GM12878 (cell line): Measurements from ENCODE around the gene CLASP1. TPM values are rescaled to one million over a fixed set of nuclear protein-coding genes. Genes with fewer than 3 reads are reported as not detected.

Experiments used
- ATAC-seq: fragments of 200-7000 bp; cut with Tn5 transposase; 3 replicates; pipeline ENCODE4 v1.9.1; 2020; ENCODE audit warnings: mild to moderate bottlenecking, moderate library complexity
- BruUV-seq: library from RNA; stranded (reverse); fragments of 400-500 nt; replicated peaks from 2 replicates; lab custom pipeline; 2021; lab: Mats Ljungman, UMichigan
- CTCF ChIA-PET: fragments of 300-600 bp; sonication (Branson Sonifier 250); formaldehyde crosslinking; extraction: SDS; loops from one replicate; lab custom pipeline; 2021; ENCODE audit warnings: inconsistent platforms; lab: Yijun Ruan, JAX
- POLR2A ChIA-PET: fragments of 350-600 bp; formaldehyde crosslinking; extraction: SDS; loops from one replicate; lab custom pipeline; 2021; ENCODE audit warnings: inconsistent platforms; lab: Charles Lee
- RAD21 ChIA-PET: fragments of 300-600 bp; sonication (Branson Sonifier 250); formaldehyde crosslinking; loops from one replicate; lab custom pipeline; 2023; ENCODE audit warnings: antibody characterized with exemption; ENCODE audit not compliant: unreplicated experiment; lab: Charles Lee
- SMC1A ChIA-PET: fragments of 300-600 bp; sonication (Branson Sonifier 250); formaldehyde crosslinking; loops from one replicate; lab custom pipeline; 2023; ENCODE audit not compliant: unreplicated experiment, uncharacterized antibody; lab: Charles Lee
- DNase-seq: peaks from one replicate; pipeline ENCODE4 v3.0.0-alpha.2; 2011; ENCODE audit warnings: low read depth, low spot score
- FAIRE-seq: peaks from 3 replicates; lab custom pipeline; 2011; peaks lifted over from hg19 to GRCh38; lab: Jason Lieb, UNC
- H2AFZ ChIP-seq: 2 replicates; pipeline ENCODE4 v1.6.0; 2011; ENCODE audit warnings: low read depth, low read length, control low read depth; ENCODE audit not compliant: control insufficient read depth
- H3K27ac ChIP-seq: 2 replicates; pipeline ENCODE4 v1.5.1; 2011; ENCODE audit warnings: control low read depth; ENCODE audit not compliant: control insufficient read depth, insufficient read depth
- H3K27me3 ChIP-seq, 2 experiments: replicated peaks in 1 of 2; 2 replicates each; pipeline versions ENCODE4 v1.6.0 to v1.6.1; 2011; ENCODE audit warnings: low read length in 1 of 2; ENCODE audit not compliant: control insufficient read depth in 2 of 2, insufficient read depth in 2 of 2
- H3K36me3 ChIP-seq, 2 experiments: 2 replicates each; pipeline ENCODE4 v1.5.1; 2011; ENCODE audit warnings: low read length in 1 of 2; ENCODE audit not compliant: control insufficient read depth in 2 of 2, insufficient read depth in 2 of 2
- H3K4me1 ChIP-seq: 2 replicates; pipeline ENCODE4 v1.6.1; 2011; ENCODE audit warnings: mild to moderate bottlenecking, low read length, moderate library complexity, mixed read lengths; ENCODE audit not compliant: control insufficient read depth, insufficient read depth
- H3K4me2 ChIP-seq: 2 replicates; pipeline ENCODE4 v1.6.0; 2011; ENCODE audit warnings: control low read depth; ENCODE audit not compliant: control insufficient read depth, insufficient read depth
- H3K4me3 ChIP-seq: fragments of 200-600 bp; sonication (generic); 2 replicates; pipeline ENCODE4 v1.5.1; 2016
- H3K79me2 ChIP-seq: 2 replicates; pipeline ENCODE4 v1.6.0; 2011; ENCODE audit warnings: low read length; ENCODE audit not compliant: control insufficient read depth, insufficient read depth
- H3K9ac ChIP-seq: 2 replicates; pipeline ENCODE4 v1.8.0; 2011; ENCODE audit warnings: low read length, control low read depth, mixed read lengths; ENCODE audit not compliant: control insufficient read depth, insufficient read depth
- H3K9me3 ChIP-seq: replicated peaks from 3 replicates; pipeline ENCODE4 v1.5.1; 2011; ENCODE audit warnings: mild to moderate bottlenecking, low read length; ENCODE audit not compliant: control insufficient read depth, insufficient read depth
- H4K20me1 ChIP-seq: 2 replicates; pipeline ENCODE4 v1.6.0; 2011; ENCODE audit not compliant: control insufficient read depth, insufficient read depth
- BCL11A ChIP-seq: IDR thresholded peaks from 2 replicates; pipeline ENCODE4 v1.6.1; 2011; ENCODE audit warnings: low read depth, low read length
- CHD2 ChIP-seq: IDR thresholded peaks from 2 replicates; pipeline ENCODE4 v1.6.1; 2011; ENCODE audit warnings: low read depth, low read length, improper control_type of control experiment, borderline replicate concordance
- DPF2 ChIP-seq: fragments of 450-650 bp; IDR thresholded peaks from 2 replicates; pipeline ENCODE4 v1.6.1; 2017; ENCODE audit warnings: mild to moderate bottlenecking
- ESRRA ChIP-seq: IDR thresholded peaks from 2 replicates; pipeline ENCODE4 v1.6.1; 2012; ENCODE audit warnings: mild to moderate bottlenecking, low read length, improper control_type of control experiment
- GABPA ChIP-seq: IDR thresholded peaks from 2 replicates; pipeline ENCODE4 v1.6.1; 2014; ENCODE audit warnings: antibody characterized with exemption, low read depth, mild to moderate bottlenecking, inconsistent platforms
- IRF3 ChIP-seq: fragments of 450-650 bp; IDR thresholded peaks from 2 replicates; pipeline ENCODE4 v1.6.1; 2014; ENCODE audit warnings: mild to moderate bottlenecking
- MYB ChIP-seq: fragments of 150-350 bp; IDR thresholded peaks from 2 replicates; pipeline ENCODE4 v1.6.1; 2014; ENCODE audit warnings: mild to moderate bottlenecking, low read depth, low read length, borderline replicate concordance
- NBN ChIP-seq: fragments of 450-650 bp; IDR thresholded peaks from 2 replicates; pipeline ENCODE4 v1.6.1; 2016
- NFXL1 ChIP-seq: fragments of 450-650 bp; IDR thresholded peaks from 2 replicates; pipeline ENCODE4 v1.6.1; 2017; ENCODE audit warnings: antibody characterized with exemption, mild to moderate bottlenecking, borderline replicate concordance
- PBX3 ChIP-seq: IDR thresholded peaks from 2 replicates; pipeline ENCODE4 v1.6.1; 2011; ENCODE audit warnings: mild to moderate bottlenecking, low read depth, low read length, moderate library complexity; ENCODE audit not compliant: insufficient replicate concordance
- RAD21 ChIP-seq: IDR thresholded peaks from 2 replicates; pipeline ENCODE4 v1.6.1; 2011; ENCODE audit warnings: mild to moderate bottlenecking, low read depth, low read length, moderate library complexity; ENCODE audit not compliant: insufficient read depth
- RBBP5 ChIP-seq: fragments of 200-600 bp; sonication (generic); conservative IDR thresholded peaks from 2 replicates; pipeline ENCODE4 v1.6.1; 2016
- SIN3A ChIP-seq: IDR thresholded peaks from 2 replicates; pipeline ENCODE4 v1.6.1; 2012; ENCODE audit warnings: low read depth, low read length, improper control_type of control experiment
- SMC3 ChIP-seq: IDR thresholded peaks from 2 replicates; pipeline ENCODE4 v1.6.1; 2011; ENCODE audit warnings: low read length, improper control_type of control experiment, borderline replicate concordance
- STAT1 ChIP-seq: fragments of 450-650 bp; conservative IDR thresholded peaks from 2 replicates; pipeline ENCODE4 v1.6.1; 2014; ENCODE audit warnings: antibody characterized with exemption, mild to moderate bottlenecking
- STAT3 ChIP-seq: IDR thresholded peaks from 2 replicates; pipeline ENCODE4 v1.6.1; 2011; ENCODE audit warnings: low read depth, low read length, improper control_type of control experiment
- TCF12 ChIP-seq: IDR thresholded peaks from 2 replicates; pipeline ENCODE4 v1.6.1; 2011; ENCODE audit warnings: low read depth, mild to moderate bottlenecking, low read length
- TCF3 ChIP-seq: IDR thresholded peaks from 2 replicates; pipeline ENCODE4 v1.6.1; 2012; ENCODE audit warnings: low read depth, mild to moderate bottlenecking, low read length, borderline replicate concordance; ENCODE audit not compliant: insufficient read depth
- ZZZ3 ChIP-seq: IDR thresholded peaks from 2 replicates; pipeline ENCODE4 v1.6.1; 2011; ENCODE audit warnings: low read depth; ENCODE audit not compliant: control insufficient read depth, insufficient read length
- WGBS: methylation state at CpG from one replicate; pipeline ENCODE4 v1.1.6; 2016; ENCODE audit warnings: low lambda C conversion rate; ENCODE audit not compliant: insufficient replicate concordance, insufficient coverage; ENCODE audit errors: missing lambda C conversion rate; 5-methylcytosine and 5-hydroxymethylcytosine counted together
- in situ Hi-C: fragments of 300-500 bp; cut with MboI; formaldehyde crosslinking; loops from 9 replicates; pipeline ENCODE4 v1.14.3; 2018; ENCODE audit warnings: mixed read lengths
- intact Hi-C: fragments of 100-400 bp; cut with micrococcal nuclease; formaldehyde crosslinking; loops from one replicate; pipeline ENCODE4 v1.14.2; 2022; ENCODE audit not compliant: unreplicated experiment
- polyA plus RNA-seq, 11 experiments: library from polyadenylated mRNA; depleted of rRNA in 4 of 11; unstranded in 6 of 11; stranded (reverse) in 5 of 11; fragments of >200 nt; fragmentation: Nextera tagmentation in 4 of 11; fragmentation: Illumina TruSeq in 1 of 11; extraction: Ambion mirVana in 4 of 11; extraction: Trizol in 1 of 11; gene quantifications; 1 replicate in 1 of 11; 2 replicates in 10 of 11; pipeline versions ENCODE4 v1.2.1 to v1.2.3, GENCODE V29; 2011 to 2016; ENCODE audit warnings: inconsistent platforms in 2 of 11, missing spikeins in 2 of 11, low read depth in 1 of 11
- total RNA-seq, 4 experiments: library from RNA; depleted of rRNA in 3 of 4; stranded (reverse); fragments of >200 nt in 3 of 4; fragmentation: Illumina TruSeq in 1 of 4; extraction: Trizol in 1 of 4; gene quantifications; 2 replicates each; pipeline versions ENCODE4 v1.2.1 to v1.2.3, GENCODE V29; 2013 to 2021

CLASP1 gene
- total and polyA plus RNA-seq, 10 of the 15 experiments (the other 5 are each of a cell fraction or from before 2014, with no cell fraction given) = 1.4 to 62.4 (median 32.9) TPM

GRCh38 chr2:121483846-121484245 is 165.4 kb downstream of the CLASP1 start:
- no peak for DNase-seq
- intact Hi-C loops (no loop called here), in situ Hi-C loops (no loop called here)
- no peak overlapping the region for H3K4me3 ChIP-seq
- 100% methylated on average over 2 of the region's 2 CpGs for WGBS
- no peak for ATAC-seq
- ChIA-PET CTCF (no interaction called here), SMC1A (interaction anchor here (1.0 to 1.3 kb wide), 2 partner anchors 24 to 28 kb away, joined by 3 to 5 read pairs; no protein-coding TSS in a partner anchor), POLR2A (interaction anchor here (1.4 kb wide), 1 partner anchor 9 kb away, joined by 4 read pairs; no protein-coding TSS in a partner anchor), RAD21 (no interaction called here)
- no peak for FAIRE-seq
- H4K20me1 ChIP-seq = no peaks in the 10 kb centered on the region
- H3K4me1 ChIP-seq = peaks cover 2% of the 10 kb centered on the region; the same call in 1 of the 2 replicates
- no peaks in the 10 kb centered on the region for H3K27me3 ChIP-seq
- no peak overlapping the region for H3K27ac ChIP-seq
- H3K36me3 ChIP-seq = peaks cover 5 to 14% of the 10 kb centered on the region in 2 experiments; a peak in 3 of 4 replicates
- H2AFZ ChIP-seq = no peak overlapping the region
- no TSS peak for BruUV-seq
- no peak for TF ChIP-seq GABPA
- no peak for TF ChIP-seq ESRRA
- H3K9me3 ChIP-seq = no peaks in the 10 kb centered on the region
- peaks cover 2% of the 10 kb centered on the region for H3K79me2 ChIP-seq
- H3K4me2 ChIP-seq = no peak overlapping the region
- H3K9ac ChIP-seq = no peak overlapping the region

GRCh38 chr2:121483021-121483420 is 166.2 kb downstream of the CLASP1 start:
- no peak overlapping the region for H3K27ac ChIP-seq
- H3K4me2 ChIP-seq = no peak overlapping the region
- ChIA-PET POLR2A (no interaction called here), RAD21 (no interaction called here), SMC1A (interaction anchor here (1.3 kb wide), 1 partner anchor 24 kb away, joined by 5 read pairs; no protein-coding TSS in a partner anchor), CTCF (no interaction called here)
- ATAC-seq (no peak), FAIRE-seq (no peak), DNase-seq (no peak)
- peaks cover 5 to 14% of the 10 kb centered on the region in 2 experiments; a peak in 3 of 4 replicates for H3K36me3 ChIP-seq
- H3K27me3 ChIP-seq = no peaks in the 10 kb centered on the region
- intact Hi-C loops = no loop called here
- H3K4me1 ChIP-seq = no peaks in the 10 kb centered on the region
- no peak overlapping the region for H3K4me3 ChIP-seq
- BruUV-seq = no TSS peak
- H3K9me3 ChIP-seq = no peaks in the 10 kb centered on the region
- no peaks in the 10 kb centered on the region for H4K20me1 ChIP-seq
- 80% methylated on average over 1 of the region's 1 CpG for WGBS
- in situ Hi-C loops = no loop called here
- H3K9ac ChIP-seq = no peak overlapping the region
- H2AFZ ChIP-seq = no peak overlapping the region
- peaks cover 1% of the 10 kb centered on the region for H3K79me2 ChIP-seq
- TF ChIP-seq NFXL1 (no peak), ZZZ3 (no peak), NBN (no peak), MYB (no peak), RAD21 (no peak), STAT1 (no peak), STAT3 (no peak), CHD2 (no peak), SMC3 (no peak), TCF3 (no peak), PBX3 (no peak), SIN3A (no peak), BCL11A (no peak), DPF2 (no peak), IRF3 (no peak), TCF12 (no peak), RBBP5 (no peak)
